Breast epithelium (tissue), 3 donors: Measurements from ENCODE around the gene PHC2.

Source experiments
- POLR2A ChIP-seq: fragments of 450-650 bp; IDR thresholded peaks from one replicate; pipeline ENCODE4 v1.6.1; 2016; ENCODE audit warnings: antibody characterized with exemption, mild to moderate bottlenecking, moderate library complexity
- POLR2AphosphoS5 ChIP-seq, 3 donors: sonication (generic); formaldehyde crosslinking; IDR thresholded peaks; one replicate each; pipeline ENCODE4 v1.6.1; 2017; ENCODE audit warnings: antibody characterized with exemption in 3 of 3
- TF ChIP-seq, protein P1 (sequence below), 3 donors: fragments of 450-650 bp; IDR thresholded peaks; one replicate each; pipeline ENCODE4 v1.5.1; 2016 to 2017; ENCODE audit warnings: antibody characterized with exemption in 3 of 3, mild to moderate bottlenecking in 3 of 3, moderate library complexity in 3 of 3

DNA sequence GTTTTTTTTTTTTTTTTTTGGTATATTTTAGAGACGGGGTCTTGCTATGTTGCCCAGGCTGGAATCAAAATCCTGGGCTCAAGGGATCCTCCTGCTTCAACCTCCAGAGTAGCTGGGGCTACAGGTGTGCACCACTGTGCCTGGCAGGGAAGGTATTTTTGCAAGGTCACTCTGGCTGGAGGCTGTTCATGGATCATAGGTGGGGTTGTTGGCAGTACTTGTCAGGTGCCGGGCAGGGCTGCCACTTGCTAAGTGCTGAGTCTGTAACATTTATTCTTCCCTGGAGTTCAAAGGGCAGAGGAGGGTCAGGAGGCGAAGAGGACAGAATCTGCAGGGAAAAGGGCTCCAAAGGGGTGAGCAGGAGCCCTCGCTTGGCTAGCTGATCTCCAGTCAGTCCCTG is 134.1 kb downstream of the PHC2 start:
- TF ChIP-seq, protein P1, sequence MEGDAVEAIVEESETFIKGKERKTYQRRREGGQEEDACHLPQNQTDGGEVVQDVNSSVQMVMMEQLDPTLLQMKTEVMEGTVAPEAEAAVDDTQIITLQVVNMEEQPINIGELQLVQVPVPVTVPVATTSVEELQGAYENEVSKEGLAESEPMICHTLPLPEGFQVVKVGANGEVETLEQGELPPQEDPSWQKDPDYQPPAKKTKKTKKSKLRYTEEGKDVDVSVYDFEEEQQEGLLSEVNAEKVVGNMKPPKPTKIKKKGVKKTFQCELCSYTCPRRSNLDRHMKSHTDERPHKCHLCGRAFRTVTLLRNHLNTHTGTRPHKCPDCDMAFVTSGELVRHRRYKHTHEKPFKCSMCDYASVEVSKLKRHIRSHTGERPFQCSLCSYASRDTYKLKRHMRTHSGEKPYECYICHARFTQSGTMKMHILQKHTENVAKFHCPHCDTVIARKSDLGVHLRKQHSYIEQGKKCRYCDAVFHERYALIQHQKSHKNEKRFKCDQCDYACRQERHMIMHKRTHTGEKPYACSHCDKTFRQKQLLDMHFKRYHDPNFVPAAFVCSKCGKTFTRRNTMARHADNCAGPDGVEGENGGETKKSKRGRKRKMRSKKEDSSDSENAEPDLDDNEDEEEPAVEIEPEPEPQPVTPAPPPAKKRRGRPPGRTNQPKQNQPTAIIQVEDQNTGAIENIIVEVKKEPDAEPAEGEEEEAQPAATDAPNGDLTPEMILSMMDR (IDR thresholded peaks at IDR 0.05), result no peak
- no peak for TF ChIP-seq POLR2A
- TF ChIP-seq POLR2AphosphoS5 (IDR thresholded peaks at IDR 0.05), result no peak
